IMR-90 (cell line): ENCODE data around the gene FAT1. TPM values are rescaled to one million over a fixed set of nuclear protein-coding genes. Genes with fewer than 3 reads are reported as not detected.

Source experiments
- ATAC-seq: fragments of 200-7000 bp; cut with Tn5 transposase; 2 replicates; pipeline ENCODE4 v1.9.1; 2020; ENCODE audit warnings: low read depth, mild to moderate bottlenecking, moderate library complexity
- BruUV-seq: library from RNA; stranded (reverse); fragments of 400-500 nt; replicated peaks from 2 replicates; lab custom pipeline; 2021; lab: Mats Ljungman, UMichigan
- CTCF ChIA-PET: fragments of 300-600 bp; formaldehyde crosslinking; extraction: SDS; loops from one replicate; lab custom pipeline; 2021; ENCODE audit warnings: antibody characterized with exemption; lab: Yijun Ruan, JAX
- POLR2A ChIA-PET: fragments of 300-600 bp; sonication (Branson Sonifier 250); formaldehyde crosslinking; loops from one replicate; lab custom pipeline; 2022; ENCODE audit warnings: antibody characterized with exemption; ENCODE audit not compliant: unreplicated experiment; lab: Charles Lee
- DNase-seq: peaks from one replicate; pipeline ENCODE4 v3.0.0; 2013
- H2AFZ ChIP-seq: replicated peaks from 2 replicates; pipeline ENCODE3; 2013; ENCODE audit warnings: low read length, mild to moderate bottlenecking; ENCODE audit not compliant: poor library complexity
- H2AK5ac ChIP-seq: 2 replicates; pipeline ENCODE4 v1.6.1; 2013; ENCODE audit warnings: low read depth, low read length, inconsistent platforms
- H2AK9ac ChIP-seq: replicated peaks from 2 replicates; pipeline ENCODE3; 2013; ENCODE audit warnings: mild to moderate bottlenecking, low read depth, low read length, moderate library complexity; ENCODE audit not compliant: poor library complexity
- H2BK120ac ChIP-seq: 2 replicates; pipeline ENCODE4 v1.6.1; 2013; ENCODE audit warnings: low read depth, low read length, inconsistent platforms
- H2BK15ac ChIP-seq: 3 replicates; pipeline ENCODE4 v1.6.1; 2013; ENCODE audit warnings: low read depth, low read length, inconsistent platforms
- H2BK20ac ChIP-seq: 2 replicates; pipeline ENCODE4 v1.6.1; 2013; ENCODE audit warnings: low read depth, mild to moderate bottlenecking, inconsistent platforms, low read length, moderate library complexity
- H2BK5ac ChIP-seq: 2 replicates; pipeline ENCODE4 v1.6.1; 2013; ENCODE audit warnings: mild to moderate bottlenecking, low read depth, low read length, inconsistent platforms; ENCODE audit not compliant: poor library complexity, severe bottlenecking
- H3K14ac ChIP-seq: replicated peaks from 2 replicates; pipeline ENCODE4 v1.6.1; 2013; ENCODE audit warnings: low read depth, low read length, inconsistent platforms
- H3K18ac ChIP-seq: 2 replicates; pipeline ENCODE4 v1.6.1; 2013; ENCODE audit warnings: low read depth, low read length, control low read depth
- H3K23ac ChIP-seq: 2 replicates; pipeline ENCODE4 v1.6.1; 2013; ENCODE audit warnings: low read depth, low read length, inconsistent platforms
- H3K27ac ChIP-seq: 2 replicates; pipeline ENCODE4 v1.5.1; 2013; ENCODE audit warnings: mild to moderate bottlenecking, control low read depth, low read length; ENCODE audit not compliant: insufficient read depth
- H3K27me3 ChIP-seq: 2 replicates; pipeline ENCODE4 v1.6.1; 2013; ENCODE audit warnings: low read length; ENCODE audit not compliant: control insufficient read depth, insufficient read depth
- H3K36me3 ChIP-seq: 2 replicates; pipeline ENCODE4 v1.6.1; 2013; ENCODE audit warnings: low read length, mixed read lengths; ENCODE audit not compliant: control insufficient read depth, insufficient read depth
- H3K4ac ChIP-seq: 2 replicates; pipeline ENCODE4 v1.6.1; 2013; ENCODE audit warnings: low read depth, low read length, inconsistent platforms
- H3K4me1 ChIP-seq: 2 replicates; pipeline ENCODE4 v1.6.1; 2013; ENCODE audit warnings: low read length, mixed read lengths; ENCODE audit not compliant: control insufficient read depth, insufficient read depth
- H3K4me2 ChIP-seq: 2 replicates; pipeline ENCODE4 v1.6.1; 2013; ENCODE audit warnings: low read depth, mild to moderate bottlenecking, control low read depth, low read length, moderate library complexity
- H3K4me3 ChIP-seq: 2 replicates; pipeline ENCODE4 v1.5.1; 2013; ENCODE audit warnings: low read depth, mild to moderate bottlenecking, control low read depth, low read length, moderate library complexity; ENCODE audit not compliant: insufficient read depth
- H3K56ac ChIP-seq: 2 replicates; pipeline ENCODE4 v1.6.1; 2013; ENCODE audit warnings: low read length, inconsistent platforms; ENCODE audit not compliant: insufficient read depth; ENCODE audit errors: extremely low read depth
- H3K79me1 ChIP-seq, 2 experiments: 2 replicates each; pipeline ENCODE4 v1.6.1; 2013; ENCODE audit warnings: low read length in 2 of 2, inconsistent platforms in 1 of 2, low read depth in 1 of 2
- H3K9ac ChIP-seq: 2 replicates; pipeline ENCODE4 v1.6.1; 2013; ENCODE audit warnings: low read depth, low read length, control low read depth
- H3K9me1 ChIP-seq: 2 replicates; pipeline ENCODE4 v1.6.1; 2013; ENCODE audit warnings: low read length, inconsistent platforms; ENCODE audit not compliant: insufficient read depth
- H3K9me3 ChIP-seq: 2 replicates; pipeline ENCODE4 v1.6.1; 2013; ENCODE audit warnings: low read length; ENCODE audit not compliant: control insufficient read depth, insufficient read depth
- H4K20me1 ChIP-seq: 2 replicates; pipeline ENCODE4 v1.6.1; 2013; ENCODE audit warnings: low read length, inconsistent platforms; ENCODE audit not compliant: insufficient read depth
- H4K5ac ChIP-seq: 2 replicates; pipeline ENCODE4 v1.6.1; 2013; ENCODE audit warnings: mild to moderate bottlenecking, low read depth, low read length, control low read depth
- H4K8ac ChIP-seq, 2 experiments: 2 replicates each; pipeline ENCODE4 v1.6.1; 2013; ENCODE audit warnings: low read depth in 2 of 2, low read length in 2 of 2, control low read depth in 1 of 2, inconsistent platforms in 1 of 2
- H4K91ac ChIP-seq: 2 replicates; pipeline ENCODE4 v1.6.1; 2013; ENCODE audit warnings: low read depth, low read length, inconsistent platforms; ENCODE audit not compliant: insufficient read depth
- BHLHE40 ChIP-seq: fragments of 150-350 bp; IDR thresholded peaks from 2 replicates; pipeline ENCODE4 v1.6.1; 2016; ENCODE audit warnings: mild to moderate bottlenecking, low read depth, low read length
- CEBPB ChIP-seq: IDR thresholded peaks from 2 replicates; pipeline ENCODE4 v1.6.1; 2012; ENCODE audit warnings: low read depth, low read length, improper control_type of control experiment
- CHD1 ChIP-seq: IDR thresholded peaks from 2 replicates; pipeline ENCODE4 v1.6.1; 2012; ENCODE audit warnings: low read depth, low read length, improper control_type of control experiment
- FOS ChIP-seq: fragments of 150-350 bp; IDR thresholded peaks from 2 replicates; pipeline ENCODE4 v1.6.1; 2016; ENCODE audit warnings: low read depth, low read length
- MXI1 ChIP-seq: IDR thresholded peaks from 2 replicates; pipeline ENCODE4 v1.6.1; 2012; ENCODE audit warnings: low read depth, mild to moderate bottlenecking, low read length, moderate library complexity, borderline replicate concordance
- NFE2L2 ChIP-seq: fragments of 150-350 bp; IDR thresholded peaks from 2 replicates; pipeline ENCODE4 v1.6.1; 2016; ENCODE audit warnings: low read depth, mild to moderate bottlenecking, low read length
- RCOR1 ChIP-seq: IDR thresholded peaks from 2 replicates; pipeline ENCODE4 v1.6.1; 2012; ENCODE audit warnings: mild to moderate bottlenecking, low read length, improper control_type of control experiment; ENCODE audit not compliant: insufficient replicate concordance
- RFX5 ChIP-seq: IDR thresholded peaks from 2 replicates; pipeline ENCODE4 v1.8.0; 2012; ENCODE audit warnings: low read depth, mild to moderate bottlenecking, low read length, moderate library complexity
- WGBS, 2 experiments: methylation state at CpG; one replicate each; pipeline versions ENCODE4 v1.1.5 to v1.1.7; 2013; ENCODE audit warnings: missing lambda C conversion rate in 2 of 2; ENCODE audit not compliant: insufficient read length in 1 of 2; ENCODE audit errors: extremely low coverage in 2 of 2; 5-methylcytosine and 5-hydroxymethylcytosine counted together
- dilution Hi-C: fragments of 300-500 bp; cut with HindIII; formaldehyde crosslinking; loops from one replicate; pipeline ENCODE4 v1.14.3; 2018; ENCODE audit warnings: low sequenced_read_pairs; ENCODE audit not compliant: unreplicated experiment
- in situ Hi-C: fragments of 300-500 bp; cut with MboI; formaldehyde crosslinking; loops from 3 replicates; pipeline ENCODE4 v1.14.3; 2019; ENCODE audit warnings: low sequenced_read_pairs, inconsistent platforms, mixed read lengths
- intact Hi-C: fragments of 100-400 bp; cut with micrococcal nuclease; formaldehyde crosslinking; loops from 2 replicates; pipeline ENCODE4 v1.10.0; 2022
- polyA plus RNA-seq, 3 experiments: library from polyadenylated mRNA; depleted of rRNA; stranded (reverse); fragments of >200 nt; gene quantifications; 2 replicates each; pipeline ENCODE4 v1.2.3, GENCODE V29; 2012; ENCODE audit warnings: low replicate concordance in 1 of 3
- total RNA-seq: library from RNA; depleted of rRNA; stranded (reverse); fragments of >200 nt; gene quantifications from 2 replicates; pipeline ENCODE4 v1.2.3, GENCODE V29; 2012
- TF ChIP-seq, protein P1 (sequence below): fragments of 150-350 bp; IDR thresholded peaks from 2 replicates; pipeline ENCODE4 v1.6.1; 2017; ENCODE audit warnings: mild to moderate bottlenecking, antibody characterized with exemption, low read length, low read depth
- TF ChIP-seq, protein P2 (sequence below): fragments of 150-350 bp; IDR thresholded peaks from 2 replicates; pipeline ENCODE4 v1.6.1; 2016; ENCODE audit warnings: low read depth, mild to moderate bottlenecking, low read length, moderate library complexity, borderline replicate concordance

FAT1 gene
- total and polyA plus RNA-seq, 2 of the 4 experiments (the other 2 are of a cell fraction), result 156 to 519 TPM

GRCh38 chr4:186580669-186581068 is 143.0 kb downstream of the FAT1 start:
- H2BK120ac ChIP-seq, result no peak overlapping the region
- H3K36me3 ChIP-seq, result peaks cover 27% of the 10 kb centered on the region
- H3K18ac ChIP-seq, result no peak overlapping the region
- H3K14ac ChIP-seq, result no peak overlapping the region
- ATAC-seq, result no peak
- in situ Hi-C loops, result loop anchor here (10.0 kb wide), 1 partner anchor 286 kb away; no protein-coding TSS in a partner anchor
- no peak overlapping the region for H3K4me2 ChIP-seq
- no peak overlapping the region for H2BK5ac ChIP-seq
- H2BK20ac ChIP-seq, result no peak overlapping the region
- no peak overlapping the region for H2AFZ ChIP-seq
- H3K4ac ChIP-seq, result no peak overlapping the region
- no CpG with 5 or more reads among the region's 1 CpG for WGBS, 2 experiments
- no peak overlapping the region for H3K4me3 ChIP-seq
- TF ChIP-seq, protein P1, sequence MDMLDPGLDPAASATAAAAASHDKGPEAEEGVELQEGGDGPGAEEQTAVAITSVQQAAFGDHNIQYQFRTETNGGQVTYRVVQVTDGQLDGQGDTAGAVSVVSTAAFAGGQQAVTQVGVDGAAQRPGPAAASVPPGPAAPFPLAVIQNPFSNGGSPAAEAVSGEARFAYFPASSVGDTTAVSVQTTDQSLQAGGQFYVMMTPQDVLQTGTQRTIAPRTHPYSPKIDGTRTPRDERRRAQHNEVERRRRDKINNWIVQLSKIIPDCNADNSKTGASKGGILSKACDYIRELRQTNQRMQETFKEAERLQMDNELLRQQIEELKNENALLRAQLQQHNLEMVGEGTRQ, result no peak
- TF ChIP-seq RFX5, result no peak
- TF ChIP-seq NFE2L2, result no peak
- TF ChIP-seq FOS, result no peak
- TF ChIP-seq MXI1, result no peak
- TF ChIP-seq, protein P2, sequence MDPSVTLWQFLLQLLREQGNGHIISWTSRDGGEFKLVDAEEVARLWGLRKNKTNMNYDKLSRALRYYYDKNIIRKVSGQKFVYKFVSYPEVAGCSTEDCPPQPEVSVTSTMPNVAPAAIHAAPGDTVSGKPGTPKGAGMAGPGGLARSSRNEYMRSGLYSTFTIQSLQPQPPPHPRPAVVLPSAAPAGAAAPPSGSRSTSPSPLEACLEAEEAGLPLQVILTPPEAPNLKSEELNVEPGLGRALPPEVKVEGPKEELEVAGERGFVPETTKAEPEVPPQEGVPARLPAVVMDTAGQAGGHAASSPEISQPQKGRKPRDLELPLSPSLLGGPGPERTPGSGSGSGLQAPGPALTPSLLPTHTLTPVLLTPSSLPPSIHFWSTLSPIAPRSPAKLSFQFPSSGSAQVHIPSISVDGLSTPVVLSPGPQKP, result no peak
- TF ChIP-seq RCOR1, result no peak
- no peak for TF ChIP-seq CEBPB
- no peak for TF ChIP-seq BHLHE40
- TF ChIP-seq CHD1, result no peak
- H3K27me3 ChIP-seq, result no peaks in the 10 kb centered on the region
- no peak overlapping the region for H3K27ac ChIP-seq
- dilution Hi-C loops, result no loop called here
- H4K8ac ChIP-seq, result no peak overlapping the region
- H2AK9ac ChIP-seq, result no peak overlapping the region
- H4K5ac ChIP-seq, result no peak overlapping the region
- no peaks in the 10 kb centered on the region for H3K9me3 ChIP-seq
- no peak overlapping the region for H2BK15ac ChIP-seq
- no peak for DNase-seq
- no peak overlapping the region for H3K23ac ChIP-seq
- H2AK5ac ChIP-seq, result no peak overlapping the region
- no peak overlapping the region for H3K56ac ChIP-seq
- H4K20me1 ChIP-seq, result peaks cover 22% of the 10 kb centered on the region
- H3K9ac ChIP-seq, result no peak overlapping the region
- intact Hi-C loops, result no loop called here
- CTCF ChIA-PET, result interaction anchor here (0.6 kb wide), 1 partner anchor 44 kb away, joined by 3 read pairs; no protein-coding TSS in a partner anchor
- BruUV-seq, result no TSS peak
- no peak overlapping the region for H4K91ac ChIP-seq
- no peaks in the 10 kb centered on the region; the same call in 1 of the 2 replicates for H3K4me1 ChIP-seq
- POLR2A ChIA-PET, result no interaction called here
- peaks cover 9% of the 10 kb centered on the region; the same call in 1 of the 2 replicates for H3K9me1 ChIP-seq
- H3K79me1 ChIP-seq, result peaks cover 23 to 32% of the 10 kb centered on the region in 2 experiments
